ENCODE results near the gene GFOD1.

Gene GFOD1

DNA sequence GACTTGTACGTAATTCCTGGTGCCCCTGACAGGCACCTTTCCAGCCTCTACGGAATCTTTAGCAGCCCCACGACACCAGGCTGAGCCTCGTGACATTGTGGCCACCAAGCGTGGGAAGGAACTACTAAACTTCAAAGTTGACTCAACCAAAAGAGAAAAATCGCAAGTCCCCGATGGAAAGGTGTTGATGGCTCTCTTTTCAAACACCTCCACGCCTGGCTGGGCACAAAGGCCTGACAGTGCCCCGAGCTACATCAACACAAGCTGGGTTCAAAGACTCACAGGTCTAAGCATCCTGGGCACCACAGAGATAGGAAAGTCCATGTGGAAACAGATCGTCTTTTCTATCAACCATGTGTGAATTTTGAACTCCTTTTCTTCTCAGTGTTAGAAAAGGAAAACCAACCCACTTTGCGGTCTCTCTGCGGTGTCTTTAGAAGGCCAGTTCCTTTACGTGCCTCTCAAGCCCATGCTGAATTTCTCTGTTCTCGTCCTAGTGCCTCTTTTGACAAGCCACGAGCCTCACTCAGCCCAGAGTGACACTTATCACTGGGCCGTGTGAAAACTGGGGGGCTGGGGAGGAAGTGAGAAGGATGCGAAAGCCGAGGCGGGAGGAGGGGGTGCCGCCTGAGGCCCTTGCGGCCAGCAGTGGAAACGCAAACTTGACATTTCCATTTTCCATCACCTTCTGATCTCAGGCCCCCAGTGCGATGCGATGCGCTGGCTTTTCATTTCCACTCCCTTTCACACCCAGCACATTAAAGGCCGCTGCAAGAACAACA, 59.4 kb downstream of the GFOD1 start:
- DNase-seq (ENCODE audit: low read depth in 1 of 2, low spot score in 1 of 2) = peak; percentile 45 to 77

- DNase-seq (ENCODE audit: low read depth in 1 of 2, low spot score in 1 of 2) = no peak
Measured at GRCh38 chr6:13427316-13427715, 60.1 kb downstream of the GFOD1 start.

DNA sequence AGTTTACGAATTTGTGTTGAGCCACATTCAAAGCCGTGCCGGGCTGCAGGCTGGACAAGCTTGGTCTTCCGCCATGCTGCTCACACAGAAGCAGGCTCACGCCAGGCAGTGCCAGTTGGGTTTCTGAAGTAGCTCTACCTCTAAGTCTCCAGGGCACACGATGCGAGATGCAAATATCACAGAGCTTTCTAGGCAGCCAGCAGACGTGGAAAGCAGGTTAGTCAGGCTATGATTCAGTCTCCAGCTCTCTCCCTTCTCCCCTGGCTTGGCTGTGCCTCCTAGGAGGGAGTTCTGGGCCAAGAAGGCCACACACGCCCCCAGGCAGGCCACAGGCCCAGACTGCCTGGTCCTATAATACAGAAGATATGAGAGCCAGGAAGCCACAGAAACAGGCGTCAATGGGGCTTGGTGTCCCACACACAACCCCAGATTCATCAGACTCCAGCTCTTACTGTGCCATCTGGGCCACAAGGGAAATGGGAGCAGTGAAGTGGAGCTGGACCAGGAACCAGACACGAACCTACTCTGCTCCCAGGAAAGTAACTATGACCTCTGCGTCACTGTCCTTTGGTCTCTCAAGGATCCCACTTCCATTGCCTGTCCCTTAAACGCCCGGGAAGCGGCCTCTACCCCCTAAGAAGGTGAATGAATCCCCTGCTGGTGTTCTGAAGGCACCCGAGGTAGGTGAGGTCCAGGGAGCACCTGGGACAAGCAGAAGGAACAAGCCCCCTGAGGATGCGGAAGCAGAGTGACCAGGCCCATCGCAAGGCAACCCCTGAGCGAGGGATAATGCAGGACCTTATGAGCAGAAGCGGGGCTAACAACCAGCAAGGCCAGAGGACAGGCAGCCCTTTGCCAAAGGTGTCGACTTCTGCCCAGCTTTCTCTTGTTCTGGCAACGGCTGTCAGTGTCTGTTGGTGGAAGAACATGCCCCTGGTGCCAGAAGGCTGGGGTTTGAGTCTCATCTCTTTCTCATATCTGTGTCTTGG, 61.2 kb downstream of the GFOD1 start:
- no peak for DNase-seq (ENCODE audit: low read depth in 1 of 2, low spot score in 1 of 2)

GRCh38 chr6:13425270-13425873, 62.0 kb downstream of the GFOD1 start:
- DNase-seq (ENCODE audit: low read depth in 1 of 2, low spot score in 1 of 2) = no peak

- DNase-seq (ENCODE audit: low read depth in 1 of 2, low spot score in 1 of 2) = no peak
Measured at GRCh38 chr6:13423252-13423651, 64.1 kb downstream of the GFOD1 start.

DNA sequence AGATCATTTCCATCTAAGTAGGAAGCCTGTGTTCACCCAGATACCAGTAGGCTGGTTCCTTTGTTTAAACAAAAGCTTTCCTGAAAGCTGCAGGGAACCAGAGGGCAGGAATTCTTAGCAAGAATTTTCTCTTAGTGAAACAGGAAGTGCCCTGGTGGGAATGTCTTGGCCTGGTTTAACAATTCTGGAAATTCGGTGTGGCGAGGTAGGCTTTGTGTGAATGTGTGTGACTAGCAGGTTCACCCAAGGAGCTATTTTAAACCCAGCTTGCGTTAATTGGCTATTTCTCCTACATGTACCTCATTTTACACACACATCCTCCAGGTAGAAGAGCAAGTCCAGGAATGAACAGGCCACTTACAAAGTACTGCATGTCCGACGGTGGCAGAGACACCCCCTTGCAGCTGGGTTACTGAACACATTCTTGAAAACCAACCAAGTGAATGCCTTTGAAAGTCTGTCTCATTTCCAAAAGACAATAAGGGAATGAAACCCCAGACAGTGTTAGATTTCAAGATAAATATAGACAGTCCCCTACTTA, 64.6 kb downstream of the GFOD1 start:
- no peak for DNase-seq (ENCODE audit: low read depth in 1 of 2, low spot score in 1 of 2)

- DNase-seq (ENCODE audit: low read depth in 1 of 2, low spot score in 1 of 2) = no peak
Measured at GRCh38 chr6:13421425-13422059, 65.9 kb downstream of the GFOD1 start.

DNA sequence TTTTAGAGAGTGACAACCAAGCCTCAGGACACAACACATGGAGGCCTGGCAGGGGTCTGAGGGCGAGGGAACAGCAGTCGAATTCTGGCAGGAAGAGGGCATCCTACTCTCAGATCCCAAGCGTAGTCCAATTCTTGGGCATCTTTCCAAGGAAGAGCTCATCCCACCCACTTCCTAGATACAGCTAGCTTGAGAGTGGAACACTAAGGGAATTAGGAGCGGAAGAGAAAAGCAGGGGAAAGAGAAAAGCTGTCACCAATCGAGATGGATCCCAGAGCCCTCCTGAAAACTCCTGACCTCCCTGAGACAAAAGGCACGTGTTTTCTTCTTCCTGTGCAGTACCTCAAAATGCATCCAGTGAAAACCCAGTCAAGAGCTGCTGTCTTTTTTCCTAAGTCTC, 67.1 kb downstream of the GFOD1 start:
- no peak for DNase-seq (ENCODE audit: low read depth in 1 of 2, low spot score in 1 of 2)

GRCh38 chr6:13419422-13420195, 67.8 kb downstream of the GFOD1 start:
- DNase-seq (ENCODE audit: low read depth in 1 of 2, low spot score in 1 of 2) = no peak

GRCh38 chr6:13418844-13419243, 68.6 kb downstream of the GFOD1 start:
- no peak for DNase-seq (ENCODE audit: low read depth in 1 of 2, low spot score in 1 of 2)

GRCh38 chr6:13417954-13418353, 69.4 kb downstream of the GFOD1 start:
- no peak for DNase-seq (ENCODE audit: low read depth in 1 of 2, low spot score in 1 of 2)

- no peak for DNase-seq (ENCODE audit: low read depth in 1 of 2, low spot score in 1 of 2)
Measured at GRCh38 chr6:13417431-13417830, 70.0 kb downstream of the GFOD1 start.

DNA sequence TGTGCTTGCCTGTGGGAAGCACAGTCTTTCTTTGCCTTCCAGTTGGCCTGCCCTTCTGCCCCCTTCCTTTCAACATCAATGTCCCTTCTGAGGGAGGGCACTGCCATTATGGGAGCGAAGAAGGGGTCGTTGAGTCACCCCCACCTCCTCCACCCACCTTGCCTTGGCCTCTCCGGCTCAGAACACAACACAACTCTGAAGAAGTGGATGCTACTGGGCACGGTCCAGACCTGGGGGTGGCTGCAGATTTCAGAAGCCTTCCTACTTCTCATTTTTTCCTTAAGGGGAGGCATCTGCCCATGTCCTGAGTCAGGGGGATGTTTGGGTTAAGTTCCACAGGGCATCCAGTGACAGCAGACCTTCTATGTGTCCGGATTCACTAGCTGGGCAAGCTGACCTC, 72.1 kb downstream of the GFOD1 start:
- DNase-seq (ENCODE audit: low read depth in 1 of 2, low spot score in 1 of 2) = no peak

DNA sequence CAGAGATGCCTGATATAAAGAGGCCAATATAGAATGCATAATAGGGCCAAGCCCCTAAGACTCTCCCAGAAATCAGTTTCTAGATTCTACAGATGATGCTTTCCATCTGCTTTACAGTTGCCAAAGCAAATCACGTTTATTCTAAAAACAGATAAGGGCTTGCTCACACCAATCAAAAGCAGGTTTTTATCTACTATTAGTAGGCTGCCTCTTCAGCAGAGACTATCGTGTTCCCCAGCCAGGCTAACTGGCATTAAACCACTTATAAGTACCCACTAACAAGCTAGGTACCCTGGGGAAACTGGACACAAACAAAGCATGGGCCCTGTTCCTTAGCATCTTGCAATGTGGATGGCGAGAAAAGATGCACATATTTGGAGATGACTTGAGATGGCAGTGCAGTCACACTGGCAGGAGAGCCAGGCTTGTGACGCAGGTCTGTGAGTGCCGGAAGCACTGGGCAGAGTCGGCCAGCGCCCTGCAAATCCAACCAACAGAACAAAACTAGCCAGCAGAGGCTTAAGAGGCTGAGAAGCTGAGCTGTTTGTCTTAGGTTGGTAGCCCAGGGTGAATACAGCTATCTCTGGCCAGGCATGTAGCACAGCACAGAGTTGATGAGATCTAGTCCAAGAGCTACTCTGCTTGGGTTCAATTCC, 73.4 kb downstream of the GFOD1 start:
- DNase-seq (ENCODE audit: low read depth in 1 of 2, low spot score in 1 of 2) = no peak

GRCh38 chr6:13413466-13413862, 73.9 kb downstream of the GFOD1 start:
- DNase-seq (ENCODE audit: low read depth in 1 of 2, low spot score in 1 of 2) = no peak

GRCh38 chr6:13412639-13413465, 74.5 kb downstream of the GFOD1 start:
- no peak for DNase-seq (ENCODE audit: low read depth in 1 of 2, low spot score in 1 of 2)

- no peak for DNase-seq (ENCODE audit: low read depth in 1 of 2, low spot score in 1 of 2)
Measured at GRCh38 chr6:13412211-13412610, 75.2 kb downstream of the GFOD1 start.

DNA sequence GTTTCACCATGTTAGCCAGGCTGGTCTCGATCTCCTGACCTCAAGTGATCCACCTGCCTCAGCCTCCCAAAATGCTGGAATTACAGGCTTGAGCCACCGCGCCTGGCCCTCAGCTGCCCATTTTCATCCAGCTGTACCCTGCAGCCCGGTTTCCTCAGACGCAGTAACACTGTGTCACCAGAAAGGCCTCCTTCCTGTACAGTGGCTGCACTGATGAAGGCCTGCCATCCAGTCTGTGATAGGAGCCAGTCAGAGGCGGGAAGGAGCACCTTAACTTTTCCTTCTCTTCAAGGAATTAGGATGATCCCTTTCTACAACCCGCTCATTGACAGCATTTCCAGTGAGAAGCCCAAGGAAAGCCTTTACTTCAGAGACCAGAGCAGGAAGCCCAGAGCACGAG, 75.9 kb downstream of the GFOD1 start:
- DNase-seq (ENCODE audit: low read depth in 1 of 2, low spot score in 1 of 2) = no peak

DNA sequence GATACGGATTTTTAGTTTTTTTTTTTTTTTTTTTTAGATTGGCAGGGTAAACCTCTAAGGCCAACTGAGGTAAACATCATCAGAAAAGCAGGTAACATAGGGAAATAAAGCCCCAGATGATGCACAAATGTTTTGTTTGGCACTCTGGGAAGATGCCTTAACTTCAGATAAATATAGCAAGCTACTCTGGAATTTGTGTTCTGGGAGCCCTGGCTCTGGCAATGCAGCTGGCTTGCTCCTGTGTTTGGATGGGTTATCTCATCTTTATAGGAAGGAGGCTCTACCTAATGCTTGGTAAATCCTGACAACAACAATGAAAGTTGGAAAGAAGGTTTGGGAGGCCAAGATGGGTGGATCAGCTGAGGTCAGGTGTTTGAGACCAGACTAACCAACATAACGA, 77.4 kb downstream of the GFOD1 start:
- no peak for DNase-seq (ENCODE audit: low read depth in 1 of 2, low spot score in 1 of 2)

Data from activated CD4-positive, alpha-beta T cell treated with anti-CD3 and anti-CD28 coated beads, Interleukin-2, amount 50 U/mL, for 24 hours (primary cell).